Neural cell (in vitro differentiated cells): ENCODE measurements around the gene HSBP1. TPM values are rescaled to one million over a fixed set of nuclear protein-coding genes. Genes with fewer than 3 reads are reported as not detected.

Experiments used
- H2AFZ ChIP-seq: fragments of 200-600, 300-800 bp; sonication (generic), shearing (Covaris generic); 2 replicates; pipeline ENCODE4 v1.6.0; 2014; ENCODE audit warnings: low read depth, mild to moderate bottlenecking, antibody characterized with exemption, low read length, moderate library complexity
- H3F3A ChIP-seq: fragments of 200-600 bp; shearing (Covaris generic); 2 replicates; pipeline ENCODE4 v1.6.1; 2016; ENCODE audit warnings: mild to moderate bottlenecking, moderate library complexity, mixed read lengths, antibody characterized with exemption, low read length; ENCODE audit not compliant: insufficient read depth, poor library complexity, severe bottlenecking
- H3K27ac ChIP-seq: fragments of 200-600, 300-800 bp; sonication (generic), shearing (Covaris generic); 2 replicates; pipeline ENCODE4 v1.5.1; 2014; ENCODE audit warnings: mild to moderate bottlenecking, low read length, moderate library complexity
- H3K27me3 ChIP-seq: fragments of 300-800, 200-600 bp; sonication (generic), shearing (Covaris generic); 2 replicates; pipeline ENCODE4 v1.6.0; 2014; ENCODE audit warnings: mild to moderate bottlenecking, low read depth, low read length, moderate library complexity; ENCODE audit not compliant: insufficient read depth
- H3K36me3 ChIP-seq: fragments of 300-800, 200-600 bp; sonication (generic), shearing (Covaris generic); 2 replicates; pipeline ENCODE4 v1.5.1; 2014; ENCODE audit warnings: mild to moderate bottlenecking, antibody characterized with exemption, low read length, moderate library complexity; ENCODE audit not compliant: insufficient read depth
- H3K4me2 ChIP-seq: fragments of 300-800, 200-600 bp; sonication (generic), shearing (Covaris generic); 2 replicates; pipeline ENCODE4 v1.6.0; 2014; ENCODE audit warnings: mild to moderate bottlenecking, low read length
- H3K4me3 ChIP-seq: fragments of 300-800, 200-600 bp; sonication (generic), shearing (Covaris generic); 2 replicates; pipeline ENCODE4 v1.5.1; 2014; ENCODE audit warnings: mild to moderate bottlenecking, low read length, moderate library complexity
- H3K79me2 ChIP-seq: fragments of 200-600 bp; shearing (Covaris generic); replicated peaks from 2 replicates; pipeline ENCODE4 v1.6.0; 2014; ENCODE audit warnings: mild to moderate bottlenecking, low read length, moderate library complexity; ENCODE audit not compliant: insufficient read depth
- H3K9ac ChIP-seq: fragments of 300-800, 200-600 bp; sonication (generic), shearing (Covaris generic); 2 replicates; pipeline ENCODE4 v1.6.1; 2016; ENCODE audit warnings: mild to moderate bottlenecking, low read length, mixed read lengths
- H3K9me2 ChIP-seq: fragments of 200-600 bp; shearing (Covaris generic); 2 replicates; pipeline ENCODE4 v1.6.1; 2016; ENCODE audit warnings: mild to moderate bottlenecking, low read length, mixed read lengths; ENCODE audit not compliant: insufficient read depth
- H3K9me3 ChIP-seq: fragments of 200-600, 300-800 bp; sonication (generic), shearing (Covaris generic); 2 replicates; pipeline ENCODE4 v1.6.1; 2016; ENCODE audit warnings: mild to moderate bottlenecking, mixed run types, low read length, moderate library complexity, mixed read lengths
- H4K20me1 ChIP-seq: fragments of 200-600 bp; shearing (Covaris generic); 2 replicates; pipeline ENCODE4 v1.6.1; 2016; ENCODE audit warnings: mild to moderate bottlenecking, mixed run types; ENCODE audit not compliant: insufficient read depth
- EP300 ChIP-seq: fragments of 450-650 bp; conservative IDR thresholded peaks from 2 replicates; pipeline ENCODE4 v1.6.1; 2014; ENCODE audit warnings: antibody characterized with exemption, mild to moderate bottlenecking, moderate library complexity; ENCODE audit not compliant: poor library complexity, severe bottlenecking
- MXI1 ChIP-seq: fragments of 450-650 bp; conservative IDR thresholded peaks from 2 replicates; pipeline ENCODE4 v1.6.1; 2014; ENCODE audit warnings: antibody characterized with exemption, mild to moderate bottlenecking; ENCODE audit not compliant: poor library complexity, severe bottlenecking
- POLR2AphosphoS5 ChIP-seq: IDR thresholded peaks from 2 replicates; pipeline ENCODE4 v1.6.1; 2012
- RAD21 ChIP-seq: fragments of 450-650 bp; conservative IDR thresholded peaks from 2 replicates; pipeline ENCODE4 v1.6.1; 2014; ENCODE audit warnings: antibody characterized with exemption, mild to moderate bottlenecking, moderate library complexity
- REST ChIP-seq: IDR thresholded peaks from 2 replicates; pipeline ENCODE4 v1.6.1; 2012; ENCODE audit warnings: borderline replicate concordance
- SMC3 ChIP-seq: fragments of 450-650 bp; conservative IDR thresholded peaks from 2 replicates; pipeline ENCODE4 v1.6.1; 2014; ENCODE audit warnings: antibody characterized with exemption, mild to moderate bottlenecking, moderate library complexity; ENCODE audit not compliant: poor library complexity
- TAF1 ChIP-seq: IDR thresholded peaks from 2 replicates; pipeline ENCODE4 v1.6.1; 2012; ENCODE audit warnings: low read depth
- polyA plus RNA-seq: library from polyadenylated mRNA; depleted of rRNA; stranded (reverse); fragments of >200 nt; gene quantifications from 2 replicates; pipeline ENCODE4 v1.2.3, GENCODE V29; 2014

Gene HSBP1
- polyA plus RNA-seq, 1 donor from 2014 or later, result 158 TPM

GRCh38 chr16:83791916-83792315 is 15.9 kb upstream of the HSBP1 start:
- no peaks in the 10 kb centered on the region for H3F3A ChIP-seq
- no peak for TF ChIP-seq TAF1
- no peak for TF ChIP-seq MXI1
- no peak for TF ChIP-seq REST
- TF ChIP-seq SMC3, result no peak
- no peak for TF ChIP-seq RAD21
- TF ChIP-seq EP300, result no peak
- H3K27me3 ChIP-seq, result no peaks in the 10 kb centered on the region
- H3K4me3 ChIP-seq, result no peak overlapping the region
- no peak overlapping the region for H2AFZ ChIP-seq
- H3K9ac ChIP-seq, result no peak overlapping the region
- no peaks in the 10 kb centered on the region for H3K79me2 ChIP-seq
- no peak overlapping the region for H3K4me2 ChIP-seq
- no peaks in the 10 kb centered on the region for H4K20me1 ChIP-seq
- H3K9me3 ChIP-seq, result no peaks in the 10 kb centered on the region
- no peak overlapping the region for H3K27ac ChIP-seq
- H3K9me2 ChIP-seq, result no peaks in the 10 kb centered on the region
- no peaks in the 10 kb centered on the region for H3K36me3 ChIP-seq

GRCh38 chr16:83792391-83792790 is 15.4 kb upstream of the HSBP1 start:
- no peak overlapping the region for H3K9ac ChIP-seq
- H3K79me2 ChIP-seq, result no peaks in the 10 kb centered on the region
- H3K36me3 ChIP-seq, result no peaks in the 10 kb centered on the region
- no peaks in the 10 kb centered on the region for H3K9me3 ChIP-seq
- no peaks in the 10 kb centered on the region for H3F3A ChIP-seq
- TF ChIP-seq RAD21 (no peak), SMC3 (no peak), POLR2AphosphoS5 (no peak), MXI1 (no peak), TAF1 (no peak)
- H3K27ac ChIP-seq, result no peak overlapping the region
- no peak overlapping the region for H3K4me3 ChIP-seq
- H3K4me2 ChIP-seq, result no peak overlapping the region
- H3K9me2 ChIP-seq, result no peaks in the 10 kb centered on the region
- no peaks in the 10 kb centered on the region for H4K20me1 ChIP-seq
- no peaks in the 10 kb centered on the region for H3K27me3 ChIP-seq
- no peak overlapping the region for H2AFZ ChIP-seq

DNA sequence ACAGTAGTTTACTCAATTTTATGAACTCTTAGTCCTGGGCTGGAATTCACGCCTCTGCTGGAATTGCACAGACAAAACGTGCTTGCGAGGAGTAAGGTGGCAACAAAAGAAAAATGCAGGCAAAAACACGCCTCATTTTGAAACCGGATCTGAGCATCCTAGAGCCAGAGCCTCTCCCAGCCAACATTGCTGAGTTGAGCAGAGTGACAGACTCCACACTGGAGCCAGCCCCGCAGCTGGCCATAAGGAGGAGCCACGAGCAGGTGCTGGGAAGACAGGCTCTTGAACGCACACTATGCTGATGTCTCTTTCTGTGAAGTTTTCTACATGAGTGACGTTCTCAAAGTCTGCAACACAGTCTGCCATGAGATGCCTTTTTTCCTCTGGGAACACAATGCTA is 14.6 kb upstream of the HSBP1 start:
- no peak overlapping the region for H3K4me2 ChIP-seq
- H3K9ac ChIP-seq, result no peak overlapping the region
- H3K36me3 ChIP-seq, result no peaks in the 10 kb centered on the region
- H2AFZ ChIP-seq, result no peak overlapping the region
- no peaks in the 10 kb centered on the region for H4K20me1 ChIP-seq
- H3K27me3 ChIP-seq, result no peaks in the 10 kb centered on the region
- H3K9me3 ChIP-seq, result no peaks in the 10 kb centered on the region
- no peaks in the 10 kb centered on the region for H3F3A ChIP-seq
- no peak for TF ChIP-seq MXI1
- TF ChIP-seq REST, result no peak
- TF ChIP-seq TAF1, result no peak
- no peak overlapping the region for H3K27ac ChIP-seq
- no peaks in the 10 kb centered on the region for H3K9me2 ChIP-seq
- no peaks in the 10 kb centered on the region for H3K79me2 ChIP-seq
- no peak overlapping the region for H3K4me3 ChIP-seq
